ENCODE measurements around the gene C4orf50.
"Not testable (repeated sequence)": the region's sequence is repeated elsewhere in the genome, so short reads cannot be mapped to it uniquely, and the experiment has no call there.

Gene C4orf50

DNA sequence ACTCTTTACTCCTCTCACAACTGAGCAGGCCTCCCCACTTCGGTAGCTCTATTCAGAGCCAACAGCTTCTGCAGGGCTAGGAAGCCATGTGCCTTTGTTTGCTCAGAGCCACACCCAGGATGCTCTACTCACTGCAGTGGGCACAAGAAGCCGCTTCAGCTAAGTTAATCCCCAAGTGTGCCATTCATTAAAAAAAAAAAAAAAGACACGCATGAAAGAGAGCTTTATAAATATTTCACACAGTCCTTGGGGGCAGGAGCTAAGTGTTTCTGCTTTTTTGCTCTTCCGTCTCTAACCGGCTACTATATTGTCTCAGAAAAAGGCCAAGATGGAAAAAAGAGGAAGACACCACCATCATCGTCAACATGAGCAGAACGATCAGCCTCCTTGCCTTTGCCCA lies 133.4 kb downstream of the C4orf50 start:
- DNase-seq: peak; percentile 14

DNA sequence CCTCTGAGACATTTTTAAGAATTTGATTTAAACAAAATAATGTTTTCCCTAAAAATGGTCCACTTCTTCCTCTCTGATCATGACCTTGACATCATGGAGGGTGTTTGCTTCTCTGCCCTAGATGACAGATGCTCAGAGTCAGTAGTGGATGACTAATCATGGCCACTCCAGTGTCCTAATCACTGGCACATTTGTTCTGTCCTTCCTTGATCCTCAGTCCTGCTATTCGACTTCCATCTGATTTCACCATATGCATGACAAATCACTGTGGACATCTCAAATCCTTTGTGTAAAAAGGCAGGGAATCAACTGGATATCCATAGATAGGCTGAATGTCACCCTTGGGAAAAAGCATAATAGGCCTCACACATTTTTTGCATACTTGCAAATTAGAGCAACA lies 134.3 kb downstream of the C4orf50 start:
- no peak for DNase-seq

DNA sequence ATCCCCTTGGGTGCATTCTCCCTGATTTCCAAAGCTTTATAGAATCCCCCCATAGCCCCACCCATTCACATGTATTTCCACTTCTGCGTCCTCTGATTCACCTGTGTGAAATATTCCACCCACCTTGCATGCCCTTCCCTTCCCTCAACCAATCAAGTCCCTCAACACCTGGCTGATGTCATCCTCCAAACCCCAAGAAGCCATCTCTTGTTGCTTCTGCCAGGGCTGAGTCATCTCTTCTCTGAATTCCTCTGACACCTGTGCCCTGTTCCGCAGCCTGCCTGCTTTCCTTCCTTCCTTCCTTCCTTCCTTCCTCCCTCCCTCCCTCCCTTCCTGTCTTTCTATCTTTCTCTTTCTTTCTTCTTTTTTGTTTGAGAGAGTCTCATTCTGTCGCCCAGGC lies 135.3 kb downstream of the C4orf50 start:
- no peak for DNase-seq

DNA sequence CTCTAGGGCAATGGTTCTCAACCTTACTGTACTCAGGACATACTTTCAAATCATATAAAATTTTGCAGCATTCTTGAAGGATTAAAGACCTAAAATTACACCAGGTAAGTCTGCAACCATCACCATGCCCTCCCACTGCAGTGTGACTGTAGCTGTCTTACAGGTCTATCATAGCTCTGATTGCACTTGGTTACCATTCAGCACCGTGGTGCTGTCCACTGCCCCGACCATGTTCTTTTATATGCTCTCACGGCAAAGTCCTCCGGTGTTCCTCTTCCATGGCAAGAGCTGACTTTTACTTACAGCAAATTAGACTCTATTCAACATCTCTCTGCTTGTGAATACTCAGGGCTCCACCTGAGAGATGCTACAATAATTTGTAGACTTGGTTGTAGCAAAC lies 136.9 kb downstream of the C4orf50 start:
- DNase-seq: no peak

DNA sequence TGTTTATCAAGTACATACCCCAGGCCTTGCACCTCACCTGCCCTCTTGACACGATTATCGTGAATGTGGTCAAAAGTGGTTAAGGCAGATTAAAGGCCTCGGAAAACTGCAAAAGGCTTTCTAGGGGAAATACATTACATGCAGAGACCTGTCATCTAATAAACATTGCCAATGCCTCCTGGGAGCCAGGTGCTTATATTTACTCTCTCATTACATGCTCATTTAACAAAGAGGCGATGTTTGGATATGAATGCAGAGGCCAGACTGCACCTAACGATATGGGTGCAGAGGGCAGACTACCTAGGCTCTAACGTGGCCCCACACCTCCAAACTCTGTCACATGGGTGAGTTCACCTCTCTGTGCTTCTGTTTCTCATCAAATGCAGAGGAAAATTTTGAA lies 139.9 kb downstream of the C4orf50 start:
- DNase-seq: no peak

DNA sequence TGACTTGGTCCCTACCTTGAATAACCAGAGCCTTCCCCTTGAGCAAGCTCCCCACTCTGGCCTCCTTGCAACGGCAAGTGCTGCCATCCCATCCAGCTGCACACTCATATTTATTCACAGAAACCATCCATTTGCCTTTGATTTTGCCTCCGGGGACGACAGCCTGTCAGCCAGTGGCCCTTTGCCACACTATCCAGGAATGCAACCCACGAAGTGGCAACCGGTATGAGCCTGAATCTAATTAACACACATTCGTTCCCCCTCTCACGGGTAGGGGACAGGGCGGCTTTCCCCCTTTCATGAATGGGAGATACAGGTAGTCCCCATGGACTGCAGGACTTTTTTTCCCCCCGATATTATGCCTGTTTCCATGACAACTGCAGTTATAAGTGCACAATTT lies 140.8 kb downstream of the C4orf50 start:
- DNase-seq: no peak

DNA sequence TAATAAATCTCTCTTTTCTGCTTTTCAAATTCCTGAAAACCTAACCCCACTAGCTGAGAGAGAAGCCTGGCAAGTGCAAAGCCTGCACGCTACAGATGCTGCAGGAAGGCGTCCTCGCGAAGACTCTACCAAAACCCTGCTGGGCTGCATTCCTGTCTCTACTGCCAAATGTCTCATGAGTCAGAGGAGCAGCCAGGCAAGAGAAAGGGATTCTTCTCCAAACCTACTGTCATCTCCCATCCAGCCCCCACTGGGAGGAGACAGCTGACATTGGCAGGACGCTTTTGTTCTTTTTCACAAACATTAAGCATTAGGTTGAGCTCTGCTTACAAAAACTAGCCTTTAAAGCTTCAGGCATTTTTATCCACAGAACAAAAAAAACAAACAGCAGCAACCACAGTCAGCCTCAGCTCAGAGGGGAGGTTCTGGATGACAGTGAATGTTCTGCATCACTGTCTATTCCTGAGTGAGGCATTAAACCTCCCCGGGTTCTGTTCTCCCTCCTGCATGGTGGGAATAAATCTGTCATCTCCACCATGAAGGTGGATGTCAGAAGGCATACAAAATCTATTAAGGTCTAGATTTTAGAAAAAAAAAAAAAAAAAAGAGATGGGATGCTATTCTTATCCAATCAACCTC lies 143.3 kb downstream of the C4orf50 start:
- DNase-seq: no peak

DNA sequence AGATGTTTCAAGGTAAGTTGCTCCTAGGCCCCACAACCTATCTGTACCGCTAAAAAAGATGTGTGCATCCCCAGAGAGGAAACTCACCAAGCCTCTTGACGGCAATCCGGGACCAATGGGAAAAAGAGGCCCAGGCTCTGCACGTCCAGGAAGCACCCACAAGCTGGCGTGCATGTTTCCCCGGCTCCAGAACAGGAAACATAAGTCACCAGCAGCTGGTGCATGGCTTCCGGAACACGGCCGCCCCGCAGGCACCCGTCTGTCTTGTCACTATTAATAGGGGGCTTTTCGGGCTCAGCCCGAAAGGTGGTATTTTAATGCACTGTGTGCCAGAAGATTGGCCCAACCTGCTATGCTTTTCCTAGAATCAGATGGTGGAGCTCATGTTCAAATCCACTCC lies 147.5 kb downstream of the C4orf50 start:
- DNase-seq: no peak

DNA sequence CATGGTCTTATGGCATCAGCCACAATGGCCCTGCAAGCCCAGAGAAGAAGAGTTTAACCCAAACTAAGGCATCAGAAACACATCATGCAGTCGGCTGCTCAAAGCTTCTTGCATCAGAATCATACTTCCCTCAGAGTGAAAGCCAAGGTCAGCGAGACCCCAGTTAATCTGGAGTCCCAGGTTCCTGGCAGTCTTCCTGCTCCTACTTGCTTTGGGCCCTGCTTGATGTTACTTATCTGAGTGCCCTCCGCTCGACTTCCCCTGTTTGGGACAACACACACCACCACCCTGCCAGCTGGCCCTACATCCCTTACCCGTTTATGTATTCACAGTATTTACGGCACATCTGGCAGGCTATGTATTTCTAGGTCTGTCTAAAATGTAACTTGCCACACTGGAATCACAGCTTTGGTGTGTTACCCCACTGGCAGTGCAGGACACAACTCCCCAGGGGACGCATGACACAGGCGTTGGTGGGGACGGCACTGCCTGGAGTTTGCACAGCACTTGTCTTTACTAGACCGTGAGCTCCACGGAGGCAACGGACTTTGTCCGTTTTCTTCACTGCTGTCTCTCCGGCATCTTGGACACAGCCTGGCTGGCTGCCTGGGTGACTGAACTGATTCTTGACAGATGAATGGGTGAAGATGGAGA lies 148.1 kb downstream of the C4orf50 start:
- no peak for DNase-seq

DNA sequence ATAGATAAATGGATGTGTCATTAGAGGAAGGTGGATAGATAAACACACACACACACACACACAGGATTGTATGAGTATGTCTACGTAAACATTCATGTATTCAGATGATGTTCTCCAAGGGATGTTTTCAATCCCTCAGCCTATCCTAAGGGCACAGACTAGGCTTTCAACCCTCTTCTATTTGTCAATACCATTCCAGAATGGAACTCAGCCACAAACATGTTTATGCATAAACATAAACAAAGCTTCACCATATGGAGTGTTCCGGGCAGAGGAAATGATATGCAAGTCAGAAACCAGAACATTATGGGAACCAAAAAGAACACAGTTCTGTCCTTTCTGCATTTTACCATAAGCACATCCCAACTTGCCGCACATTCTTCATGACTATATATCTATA lies 150.4 kb downstream of the C4orf50 start:
- no peak for DNase-seq

DNA sequence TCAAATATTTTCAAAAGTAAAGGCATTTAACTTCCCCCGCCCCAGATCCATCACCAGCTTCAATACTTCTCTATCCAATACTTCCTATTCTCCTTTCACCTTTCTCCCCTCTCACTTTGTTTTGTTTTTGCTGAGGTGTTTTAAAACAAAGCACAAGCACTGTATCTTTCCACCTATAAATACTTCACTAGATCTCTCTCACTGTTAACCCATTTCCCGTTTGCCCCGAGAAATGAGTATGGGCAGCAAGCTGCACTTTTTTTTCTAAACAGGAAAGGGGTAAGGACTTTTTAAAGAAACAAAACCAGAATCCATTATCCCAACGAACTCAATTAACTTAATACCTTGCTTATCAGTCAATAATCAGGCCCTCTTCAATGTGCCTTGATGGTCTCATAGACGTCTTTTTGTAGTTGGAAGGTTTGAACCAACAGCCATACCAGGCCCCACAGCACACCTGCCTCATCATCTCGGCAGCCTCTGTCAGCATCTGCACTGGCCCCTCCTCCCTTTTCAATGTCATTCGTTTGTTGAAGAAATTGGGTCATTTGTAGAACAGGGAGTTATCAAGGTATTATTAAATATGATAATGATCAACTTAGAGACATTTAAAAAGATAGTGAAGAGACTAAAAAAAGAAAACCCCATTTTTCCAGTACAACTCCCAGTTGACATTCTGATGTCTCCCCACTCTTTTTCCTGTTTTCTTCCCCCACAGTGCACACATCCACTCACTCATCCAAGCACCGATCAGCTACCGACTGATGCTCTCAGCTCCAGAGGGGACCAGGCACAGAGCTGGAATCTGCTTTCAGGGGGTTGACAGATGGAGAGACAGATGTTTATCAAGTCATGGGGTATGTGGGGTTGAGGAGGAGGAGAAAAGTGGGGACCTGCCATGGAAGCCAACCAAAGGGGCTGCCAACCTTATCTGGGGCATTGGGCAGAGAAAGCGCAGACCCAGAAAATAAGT lies 151.1 kb downstream of the C4orf50 start:
- DNase-seq: no peak

DNA sequence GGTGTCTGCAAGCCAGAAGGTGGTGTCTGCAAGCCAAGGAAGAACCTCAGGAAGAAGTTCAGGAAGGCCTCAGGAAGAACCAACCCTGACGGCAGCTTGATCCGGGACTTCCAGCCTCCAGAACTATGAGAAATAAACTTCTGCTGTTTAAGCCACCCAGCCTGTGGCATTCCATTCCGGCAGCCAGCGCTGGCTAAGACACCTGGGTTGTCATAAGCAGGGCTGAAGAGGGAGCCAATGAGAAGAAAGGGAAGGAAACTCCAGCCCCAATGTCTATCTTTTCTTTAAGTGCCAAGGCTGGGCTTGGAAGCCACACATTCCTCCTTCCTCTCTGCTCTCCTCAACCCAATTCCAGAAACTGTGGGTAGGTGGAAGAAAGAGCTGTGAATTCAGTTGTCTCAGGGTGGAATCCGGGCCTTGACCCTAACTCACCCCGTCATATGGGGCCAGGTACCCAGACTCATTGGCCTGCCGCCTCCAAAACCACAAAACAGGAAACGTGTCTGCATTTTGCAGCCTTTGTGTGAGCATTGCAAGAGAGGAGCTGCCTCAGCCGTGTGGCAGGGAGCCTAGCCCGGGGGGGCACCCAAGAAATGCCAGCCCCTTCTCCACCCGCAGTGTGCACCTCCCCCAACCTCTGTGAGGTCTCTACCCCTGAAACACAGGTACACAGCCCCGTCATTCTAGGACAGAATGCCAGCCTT lies 152.2 kb downstream of the C4orf50 start:
- no peak for DNase-seq

DNA sequence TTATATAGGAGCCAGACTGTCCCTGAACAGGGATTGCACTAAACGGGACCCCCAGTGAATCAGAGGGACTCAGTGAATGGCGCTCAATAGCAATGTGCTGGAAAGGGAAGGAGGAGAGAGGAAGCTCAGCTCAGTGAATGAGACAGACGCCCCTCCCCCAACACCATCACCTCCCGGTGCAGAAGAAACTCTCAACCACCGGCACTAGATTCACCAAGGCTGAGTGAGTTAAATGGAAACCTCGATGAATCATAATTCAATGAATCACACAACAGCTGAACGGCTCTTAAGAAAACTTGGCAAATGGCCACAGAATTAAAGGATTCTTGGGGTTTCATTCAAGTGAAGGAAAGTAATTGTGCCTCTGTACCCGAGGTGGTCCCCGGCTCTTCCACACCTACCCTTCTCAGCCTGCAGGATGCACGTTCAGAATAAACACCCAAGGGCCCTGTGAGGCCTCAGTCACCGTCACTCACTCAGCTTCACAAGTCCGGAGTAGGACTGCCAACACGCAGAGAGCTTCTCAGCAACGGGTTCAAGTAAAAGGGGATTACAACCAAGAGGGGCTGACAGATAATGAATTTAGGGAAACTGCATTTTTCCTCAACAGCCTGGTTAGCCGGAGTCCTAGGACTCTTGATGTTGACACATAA lies 154.6 kb downstream of the C4orf50 start:
- peak; percentile 49 for DNase-seq

DNA sequence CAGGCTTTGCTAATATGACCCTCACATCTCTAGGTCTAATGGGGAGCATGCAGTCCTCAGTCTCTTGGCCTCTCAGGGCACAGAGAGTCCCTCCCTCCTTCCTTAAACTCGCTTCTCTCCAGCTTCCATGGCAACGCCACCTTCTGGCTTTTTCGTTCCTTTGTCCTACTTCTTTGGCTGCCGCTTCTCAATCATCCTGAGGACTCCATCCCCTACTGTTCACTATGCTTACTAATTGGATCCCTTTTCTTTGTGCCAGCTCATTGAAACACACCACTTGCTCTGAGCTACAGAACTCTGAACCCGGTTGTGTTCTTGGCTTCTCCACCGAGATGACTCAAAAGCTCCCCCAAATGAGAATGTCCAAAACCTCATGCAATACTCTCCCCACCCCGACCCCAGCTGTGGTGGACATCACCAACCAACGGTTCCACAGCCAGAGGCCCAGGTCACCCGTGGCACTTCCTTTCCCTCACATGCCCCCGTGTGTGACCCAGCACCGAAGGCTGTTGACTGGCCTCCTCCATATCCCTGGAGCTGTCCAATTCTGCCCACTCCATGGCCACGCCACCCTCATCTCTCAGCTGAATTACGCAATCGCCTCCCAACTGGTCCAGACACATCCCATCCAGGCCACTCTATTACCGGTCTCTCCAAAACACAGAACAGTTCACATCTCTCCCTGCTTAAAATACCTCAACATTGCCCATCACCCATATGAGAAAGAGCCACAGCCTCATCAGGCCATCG lies 160.0 kb downstream of the C4orf50 start:
- DNase-seq: no peak

DNA sequence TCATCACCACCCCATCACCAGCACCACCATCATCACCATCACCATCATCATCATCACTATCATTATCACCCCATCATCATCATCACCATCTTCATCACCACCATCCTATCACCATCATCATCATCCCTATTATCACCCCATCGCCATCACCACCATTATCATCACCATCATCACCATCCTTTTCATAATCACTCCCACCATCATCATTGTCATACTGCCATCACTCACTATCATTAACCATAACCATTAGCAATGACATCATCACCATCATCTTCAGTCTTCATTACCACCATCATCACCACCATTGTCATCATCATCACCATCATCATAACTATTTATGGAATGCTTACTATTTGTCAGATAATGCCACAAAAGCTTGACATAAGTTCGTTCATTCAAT lies 161.0 kb downstream of the C4orf50 start:
- DNase-seq: no peak

DNA sequence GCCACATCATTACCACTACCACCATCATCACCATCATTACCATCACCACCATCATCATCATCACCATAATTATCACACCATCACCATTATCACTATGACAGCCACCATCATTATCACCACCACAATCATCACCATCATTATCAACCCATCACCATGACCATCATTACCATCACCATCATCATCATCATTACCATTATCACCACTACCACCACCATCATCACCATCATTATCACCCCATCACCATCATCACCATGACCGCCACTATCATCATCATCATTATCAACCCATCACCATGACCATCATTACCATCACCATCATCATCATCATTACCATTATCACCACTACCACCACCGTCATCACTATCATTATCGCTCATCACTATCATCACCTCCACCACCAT lies 161.9 kb downstream of the C4orf50 start:
- not testable (repeated sequence) for DNase-seq

DNA sequence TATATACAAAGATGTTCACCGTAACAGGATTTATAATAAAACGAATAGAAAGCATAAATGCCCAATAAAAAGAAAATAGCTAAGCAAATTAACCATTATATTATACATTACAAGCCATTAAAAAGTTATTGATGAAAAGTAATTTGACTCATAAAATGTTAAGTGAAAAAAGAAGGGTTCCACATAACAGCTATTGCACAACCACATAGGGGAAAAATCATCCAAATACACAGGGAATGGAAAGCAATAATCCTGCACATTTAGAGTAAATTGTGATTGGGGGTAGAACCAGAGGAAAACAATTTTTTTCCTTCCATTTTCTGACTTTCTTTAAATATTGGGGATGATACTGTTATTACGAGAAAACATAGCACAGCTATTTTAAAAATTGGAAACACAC lies 163.3 kb downstream of the C4orf50 start:
- DNase-seq: no peak

DNA sequence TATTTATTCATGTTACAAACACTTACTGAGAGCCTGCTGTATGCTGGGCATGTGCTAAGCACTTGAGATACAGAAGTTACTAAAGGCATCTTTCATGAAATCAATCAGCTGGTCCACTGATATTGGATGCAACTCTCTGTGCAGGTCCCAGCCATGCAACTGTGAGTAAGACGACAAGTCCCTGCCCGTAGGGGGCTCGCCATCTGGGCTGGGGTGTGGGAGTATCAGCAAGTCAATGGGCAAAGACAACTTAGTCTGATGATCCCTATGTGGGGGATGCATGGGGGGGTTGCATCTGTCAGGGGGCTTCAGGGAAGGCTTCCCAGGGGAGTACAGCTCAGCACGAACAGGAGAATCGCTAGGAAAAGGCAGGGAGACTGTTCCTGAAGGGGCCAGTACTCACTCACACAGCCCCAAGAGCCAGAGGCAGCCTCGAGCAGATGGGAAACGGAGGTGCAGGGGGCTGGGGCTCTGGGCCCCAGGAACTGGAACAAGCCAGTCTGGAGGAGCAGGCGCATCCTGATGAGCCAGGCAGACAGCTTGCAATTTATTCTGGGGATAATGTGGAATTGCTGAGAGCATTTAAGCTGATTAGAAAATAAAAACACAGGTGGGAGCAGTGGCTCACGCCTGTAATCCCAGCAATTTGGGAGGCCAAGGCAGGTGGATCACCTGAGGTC lies 165.6 kb downstream of the C4orf50 start:
- no peak for DNase-seq

DNA sequence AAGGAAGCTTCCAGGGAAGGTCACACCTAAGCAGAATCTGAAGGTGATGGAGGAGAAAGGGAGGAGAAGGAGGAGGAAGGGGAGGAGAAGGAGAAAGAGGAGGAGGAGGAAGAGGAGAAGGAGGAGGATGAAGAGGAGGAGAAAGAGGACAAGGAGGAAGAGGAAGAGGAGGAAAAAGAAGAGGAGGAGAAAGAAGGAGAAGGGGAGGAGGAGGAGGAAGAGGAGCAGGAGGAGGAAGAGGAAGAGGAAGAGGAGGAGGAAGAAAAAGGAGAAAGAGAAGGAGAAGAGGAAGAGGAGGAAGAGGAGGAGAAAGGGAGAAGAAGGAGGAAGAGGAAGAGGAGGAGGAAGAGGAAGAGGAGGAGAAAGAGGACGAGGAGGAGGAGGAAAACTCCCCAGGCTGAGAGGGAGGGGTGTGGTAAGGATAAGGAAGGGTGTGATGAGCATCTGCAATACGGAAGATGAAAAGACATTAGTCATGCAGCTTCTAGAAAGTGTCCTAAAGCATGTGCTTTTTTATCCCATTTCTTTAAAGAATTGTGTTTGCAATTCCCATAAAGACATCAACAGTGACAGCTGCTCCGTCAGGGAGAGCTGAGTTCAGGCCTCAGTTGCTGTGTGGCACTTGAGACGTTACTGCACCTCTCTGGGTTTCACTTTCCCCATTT lies 166.5 kb downstream of the C4orf50 start:
- no peak for DNase-seq

Data from DMS79 treated with DMSO at 0.1 percent for 48 hours (cell line).